ENCODE results near the gene ANKS1A. TPM values are rescaled to one million over a fixed set of nuclear protein-coding genes. Genes with fewer than 3 reads are reported as not detected.

Gene ANKS1A
- total RNA-seq, 2 donors from 2014 or later, result 34.9 to 36.4 TPM

DNA sequence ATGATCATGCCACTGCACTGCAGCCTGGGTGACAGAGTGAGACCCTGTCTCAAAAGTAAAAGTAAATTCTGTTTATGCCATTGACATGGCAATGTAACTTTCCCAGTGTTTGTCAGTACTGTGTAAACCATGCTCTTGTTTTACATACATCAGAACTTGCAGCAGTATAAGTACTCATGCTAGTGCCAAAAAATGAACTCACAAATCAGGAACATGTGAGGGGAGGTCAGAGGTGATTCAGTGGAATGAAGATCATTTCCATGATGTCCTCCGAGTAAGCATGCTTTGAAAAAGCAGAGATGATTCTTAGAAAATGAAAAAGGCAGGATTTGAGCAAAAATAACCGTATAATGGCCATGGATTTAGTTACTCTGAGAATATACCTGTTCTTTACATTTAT, 81.9 kb downstream of the ANKS1A start:
- 89 to 92% methylated on average over 1 to 2 of the region's 2 CpGs for WGBS, 2 experiments (ENCODE audit: insufficient coverage in 1 of 2, insufficient read length in 1 of 2)
- no peak for DNase-seq
- Histone ChIP-seq H3K9ac (ENCODE audit: extremely low read depth, low read length, poor library complexity, severe bottlenecking) (no peak overlapping the region), H3K4me3 (ENCODE audit: low read length) (no peak overlapping the region), H3K36me3 (ENCODE audit: control insufficient read depth, insufficient read depth, low read length) (peaks cover 21% of the 10 kb centered on the region), H3K9me3 (ENCODE audit: control insufficient read depth, low read length) (no peaks in the 10 kb centered on the region), H3K27me3 (ENCODE audit: control insufficient read depth, insufficient read depth, low read length, poor library complexity, severe bottlenecking) (no peaks in the 10 kb centered on the region), H3K4me1 (ENCODE audit: control insufficient read depth, insufficient read depth, low read length) (no peaks in the 10 kb centered on the region), H3K27ac (ENCODE audit: low read depth, low read length) (no peak overlapping the region)
- H3K27me3 Mint-ChIP-seq (ENCODE audit: insufficient read depth), result no peaks in the 10 kb centered on the region
- no peaks in the 10 kb centered on the region for H3K4me1 Mint-ChIP-seq
- H3K36me3 Mint-ChIP-seq (ENCODE audit: low read depth), result peaks cover 20% of the 10 kb centered on the region
- H3K27ac Mint-ChIP-seq, result no peak overlapping the region
- TF ChIP-seq, protein P1, sequence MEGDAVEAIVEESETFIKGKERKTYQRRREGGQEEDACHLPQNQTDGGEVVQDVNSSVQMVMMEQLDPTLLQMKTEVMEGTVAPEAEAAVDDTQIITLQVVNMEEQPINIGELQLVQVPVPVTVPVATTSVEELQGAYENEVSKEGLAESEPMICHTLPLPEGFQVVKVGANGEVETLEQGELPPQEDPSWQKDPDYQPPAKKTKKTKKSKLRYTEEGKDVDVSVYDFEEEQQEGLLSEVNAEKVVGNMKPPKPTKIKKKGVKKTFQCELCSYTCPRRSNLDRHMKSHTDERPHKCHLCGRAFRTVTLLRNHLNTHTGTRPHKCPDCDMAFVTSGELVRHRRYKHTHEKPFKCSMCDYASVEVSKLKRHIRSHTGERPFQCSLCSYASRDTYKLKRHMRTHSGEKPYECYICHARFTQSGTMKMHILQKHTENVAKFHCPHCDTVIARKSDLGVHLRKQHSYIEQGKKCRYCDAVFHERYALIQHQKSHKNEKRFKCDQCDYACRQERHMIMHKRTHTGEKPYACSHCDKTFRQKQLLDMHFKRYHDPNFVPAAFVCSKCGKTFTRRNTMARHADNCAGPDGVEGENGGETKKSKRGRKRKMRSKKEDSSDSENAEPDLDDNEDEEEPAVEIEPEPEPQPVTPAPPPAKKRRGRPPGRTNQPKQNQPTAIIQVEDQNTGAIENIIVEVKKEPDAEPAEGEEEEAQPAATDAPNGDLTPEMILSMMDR (conservative IDR thresholded peaks at IDR 0.05), result no peak
- H3K4me3 Mint-ChIP-seq, result no peak overlapping the region
- H3K9me3 Mint-ChIP-seq, result no peaks in the 10 kb centered on the region

DNA sequence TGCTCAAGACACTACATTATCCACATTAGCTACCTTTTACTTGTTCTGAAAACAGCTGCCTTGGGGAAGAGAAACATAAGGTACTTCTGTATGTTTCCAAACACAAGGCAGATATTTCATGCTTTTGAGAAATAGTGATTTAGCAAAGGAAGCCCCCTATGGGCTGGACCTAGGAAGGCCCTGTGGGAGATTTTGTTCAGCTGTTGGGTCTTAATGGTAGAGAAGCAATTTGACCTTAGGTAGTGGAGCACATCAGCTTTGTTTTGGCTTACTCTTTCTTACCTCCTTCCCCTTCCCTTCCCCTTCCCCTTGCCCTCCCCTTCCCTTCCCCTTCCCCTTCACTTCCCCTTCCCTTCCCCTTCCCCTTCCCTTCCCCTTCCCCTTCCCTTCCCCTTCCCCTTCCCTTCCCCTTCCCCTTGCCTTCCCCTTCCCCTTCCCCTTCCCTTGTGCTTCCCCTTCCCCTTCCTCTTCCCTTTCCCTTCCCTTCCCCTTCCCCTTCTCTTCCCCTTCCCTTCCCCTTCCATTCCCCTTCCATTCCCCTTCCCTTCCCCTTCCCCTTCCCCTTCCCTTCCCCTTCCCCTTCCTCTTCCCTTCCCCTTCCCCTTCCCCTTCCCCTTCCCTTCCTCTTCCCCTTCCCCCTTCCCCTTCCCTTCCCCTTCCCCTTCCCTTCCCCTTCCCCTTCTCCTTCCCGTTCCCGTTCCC, 84.6 kb downstream of the ANKS1A start:
- TF ChIP-seq, protein P1 (conservative IDR thresholded peaks at IDR 0.05), result peak; percentile 66
- Histone ChIP-seq H3K9me3 (ENCODE audit: control insufficient read depth, low read length) (no peaks in the 10 kb centered on the region), H3K27ac (ENCODE audit: low read depth, low read length) (no peak overlapping the region), H3K27me3 (ENCODE audit: control insufficient read depth, insufficient read depth, low read length, poor library complexity, severe bottlenecking) (no peaks in the 10 kb centered on the region), H3K4me3 (ENCODE audit: low read length) (no peak overlapping the region), H3K36me3 (ENCODE audit: control insufficient read depth, insufficient read depth, low read length) (peaks cover 21% of the 10 kb centered on the region), H3K4me1 (ENCODE audit: control insufficient read depth, insufficient read depth, low read length) (no peaks in the 10 kb centered on the region), H3K9ac (ENCODE audit: extremely low read depth, low read length, poor library complexity, severe bottlenecking) (no peak overlapping the region)
- H3K27ac Mint-ChIP-seq, result no peak overlapping the region
- no peak for DNase-seq
- no peak overlapping the region for H3K4me3 Mint-ChIP-seq
- peaks cover 6% of the 10 kb centered on the region for H3K4me1 Mint-ChIP-seq
- H3K9me3 Mint-ChIP-seq, result no peaks in the 10 kb centered on the region
- WGBS, 2 experiments (ENCODE audit: insufficient coverage in 1 of 2, insufficient read length in 1 of 2), result no CpG with 5 or more reads among the region's 2 CpGs
- peaks cover 18% of the 10 kb centered on the region for H3K36me3 Mint-ChIP-seq (ENCODE audit: low read depth)
- H3K27me3 Mint-ChIP-seq (ENCODE audit: insufficient read depth), result no peaks in the 10 kb centered on the region

DNA sequence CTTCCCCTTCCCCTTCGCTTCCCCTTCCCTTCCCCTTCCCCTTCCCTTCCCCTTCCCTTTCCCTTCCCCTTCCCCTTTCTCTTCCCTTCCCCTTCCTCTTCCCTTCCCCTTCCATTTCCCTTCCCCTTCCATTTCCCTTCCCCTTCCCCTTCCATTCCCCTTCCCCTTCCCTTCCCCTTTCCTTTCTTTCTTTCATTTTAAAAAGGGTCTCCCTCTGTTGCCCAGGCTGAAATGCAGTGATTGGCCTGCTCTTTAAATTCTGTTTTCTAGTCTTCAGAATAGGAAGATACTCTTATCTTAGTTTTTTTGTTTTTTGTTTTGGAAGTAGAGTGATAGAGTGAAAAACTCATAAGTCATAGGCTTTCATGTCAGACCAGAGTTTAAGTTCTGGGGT, 85.2 kb downstream of the ANKS1A start:
- H3K9me3 ChIP-seq (ENCODE audit: control insufficient read depth, low read length), result no peaks in the 10 kb centered on the region
- Mint-ChIP-seq H3K36me3 (ENCODE audit: low read depth) (peaks cover 18% of the 10 kb centered on the region), H3K27ac (no peak overlapping the region), H3K4me3 (no peak overlapping the region), H3K4me1 (peaks cover 6% of the 10 kb centered on the region), H3K27me3 (ENCODE audit: insufficient read depth) (no peaks in the 10 kb centered on the region), H3K9me3 (no peaks in the 10 kb centered on the region)
- WGBS, 2 experiments (ENCODE audit: insufficient coverage in 1 of 2, insufficient read length in 1 of 2), result no CpG with 5 or more reads among the region's 1 CpG
- DNase-seq, result no peak
- peaks cover 21% of the 10 kb centered on the region for H3K36me3 ChIP-seq (ENCODE audit: control insufficient read depth, insufficient read depth, low read length)
- H3K4me3 ChIP-seq (ENCODE audit: low read length), result no peak overlapping the region
- no peak overlapping the region for H3K27ac ChIP-seq (ENCODE audit: low read depth, low read length)
- H3K27me3 ChIP-seq (ENCODE audit: control insufficient read depth, insufficient read depth, low read length, poor library complexity, severe bottlenecking), result no peaks in the 10 kb centered on the region
- no peaks in the 10 kb centered on the region for H3K4me1 ChIP-seq (ENCODE audit: control insufficient read depth, insufficient read depth, low read length)
- H3K9ac ChIP-seq (ENCODE audit: extremely low read depth, low read length, poor library complexity, severe bottlenecking), result no peak overlapping the region
- TF ChIP-seq, protein P1 (conservative IDR thresholded peaks at IDR 0.05), result no peak

All from endodermal cell (in vitro differentiated cells).